ENCODE data around the gene EZH1.

EZH1 gene

DNA sequence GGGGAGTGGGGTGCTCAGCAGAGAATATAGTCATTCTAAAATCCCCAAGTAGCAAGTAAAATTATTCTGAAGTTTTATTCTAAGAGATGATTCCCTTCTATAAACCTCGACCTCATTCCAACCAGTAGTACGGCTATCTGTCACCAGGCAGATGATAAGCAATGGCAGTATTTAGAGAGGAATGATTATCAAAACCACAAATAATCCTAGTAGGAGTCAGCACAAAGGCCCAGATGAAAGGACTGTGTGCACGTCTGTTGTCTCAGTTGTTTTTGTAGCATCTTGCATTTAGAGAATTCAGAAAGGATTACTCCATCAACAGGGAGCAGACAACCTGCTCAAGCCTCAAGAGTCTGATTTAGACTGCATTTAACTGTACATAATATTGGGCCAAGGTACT lies 21.2 kb downstream of the EZH1 start:
- no peak for DNase-seq

DNA sequence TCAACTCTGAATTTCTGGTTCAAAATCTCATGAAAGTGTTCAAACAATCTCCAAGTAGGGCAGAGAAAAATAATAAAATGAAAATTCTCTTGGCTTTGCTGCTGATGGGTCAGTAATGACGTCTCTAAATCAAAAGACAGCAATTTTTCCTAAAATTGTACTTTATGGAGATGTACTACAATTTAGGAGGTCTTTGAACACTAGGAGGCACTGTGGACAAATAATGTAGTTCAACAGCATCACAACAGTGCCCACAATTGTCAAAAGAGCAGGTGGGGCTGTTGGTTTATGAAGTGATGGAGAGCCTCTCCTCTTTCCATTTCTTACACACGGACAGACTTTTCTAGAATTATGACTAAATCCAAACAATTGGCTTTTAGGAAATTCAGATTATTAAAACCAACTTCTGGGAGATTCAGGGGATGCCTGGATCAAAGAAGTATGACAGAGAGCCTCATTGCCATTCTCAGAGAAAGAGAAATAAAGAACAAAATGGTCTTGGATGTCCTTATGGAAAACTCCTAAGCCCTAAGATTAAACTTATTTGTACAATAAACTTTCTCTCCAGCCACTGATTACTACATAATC lies 23.8 kb downstream of the EZH1 start:
- peak in 13 of 58 donors; percentile 6 to 69 (median 13) for DNase-seq

DNA sequence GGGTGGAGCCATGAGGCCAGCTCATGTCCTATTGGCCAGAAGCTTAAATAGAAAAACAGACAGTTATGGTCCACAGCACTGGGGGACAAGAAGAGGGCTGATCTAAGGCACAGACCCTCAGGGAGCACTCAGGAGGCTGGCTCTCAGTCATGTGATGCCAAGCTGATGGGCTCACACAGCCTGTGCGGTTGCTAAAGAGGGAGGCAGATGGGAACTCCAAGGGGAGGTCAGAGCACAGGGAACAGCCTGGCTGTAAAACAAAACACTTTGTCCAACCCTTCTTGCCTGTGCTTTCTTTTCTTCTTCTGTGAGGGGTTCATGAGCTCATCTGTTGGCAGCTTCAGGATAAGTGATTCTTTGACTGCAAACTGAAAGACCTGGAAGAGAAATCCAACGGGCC lies 35.3 kb downstream of the EZH1 start:
- DNase-seq, result no peak

DNA sequence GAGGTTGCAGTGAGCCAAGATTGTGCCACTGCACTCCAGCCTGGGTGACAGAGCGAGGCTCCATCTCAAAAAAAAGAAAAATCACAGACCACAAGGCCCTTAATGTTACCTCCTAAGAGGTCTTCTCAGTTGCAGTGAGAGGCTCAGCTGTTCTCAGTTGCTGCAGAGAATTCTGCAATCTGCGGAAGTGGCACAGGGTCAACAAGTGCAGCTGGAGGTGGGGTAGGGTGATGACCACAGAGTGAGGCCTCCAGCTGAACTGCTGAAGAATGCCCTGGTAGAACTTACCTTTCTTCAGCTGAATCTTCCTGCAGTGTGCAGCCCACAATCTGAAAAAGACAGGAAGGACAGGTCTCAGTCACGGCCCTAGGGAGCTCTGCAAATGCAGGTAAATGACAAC lies 36.3 kb downstream of the EZH1 start:
- DNase-seq, result no peak

DNA sequence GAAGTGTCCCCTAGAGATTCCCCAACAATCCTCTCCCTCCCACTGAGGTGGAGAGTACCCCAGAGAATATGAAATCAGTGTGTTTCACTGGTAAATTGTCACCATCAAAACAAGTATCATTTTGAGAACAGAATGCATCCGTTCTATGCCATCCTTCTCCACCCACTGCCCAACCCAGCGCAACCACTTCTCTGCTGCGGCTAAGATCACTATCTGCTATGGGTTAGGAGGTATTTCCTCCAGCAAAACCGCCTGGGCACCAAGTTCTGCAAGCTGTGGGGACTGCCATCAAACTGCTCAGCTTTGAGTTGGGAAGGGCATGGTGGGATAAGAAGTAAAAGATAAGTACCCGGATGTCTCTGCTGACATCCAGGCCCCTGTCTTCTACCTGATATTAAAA lies 38.1 kb downstream of the EZH1 start:
- no peak for DNase-seq

DNA sequence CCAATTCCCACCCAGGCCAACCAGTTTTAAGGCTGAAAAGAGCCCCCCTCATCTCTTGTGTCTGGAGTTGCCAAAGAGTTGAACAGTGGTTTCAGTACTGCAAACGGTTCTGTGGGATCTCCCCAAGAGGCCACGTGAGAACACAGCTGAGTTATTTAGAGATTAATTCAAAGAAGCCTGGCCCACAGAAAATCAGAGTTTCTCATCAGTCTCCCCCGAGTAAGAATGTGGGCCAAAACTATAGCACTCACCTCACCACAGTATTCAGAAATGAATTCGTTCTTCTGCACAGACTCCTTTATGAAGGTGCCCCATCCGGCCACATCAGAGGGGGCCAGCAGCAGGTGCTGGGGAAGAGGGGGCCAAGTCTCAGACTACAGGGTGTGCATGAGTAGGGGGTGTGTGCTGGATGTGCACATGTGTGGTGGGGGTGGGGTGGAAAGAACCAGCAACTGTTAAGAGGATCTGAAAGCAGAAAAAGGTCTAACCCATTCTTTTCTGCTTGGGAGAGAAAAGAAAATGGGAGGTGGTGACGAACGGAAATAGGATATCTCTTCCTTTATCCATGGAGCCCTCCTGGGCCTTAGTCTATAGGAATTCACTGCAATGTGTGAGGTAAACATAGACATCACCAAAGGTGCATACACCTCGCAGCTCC lies 39.9 kb downstream of the EZH1 start:
- DNase-seq, result no peak

DNA sequence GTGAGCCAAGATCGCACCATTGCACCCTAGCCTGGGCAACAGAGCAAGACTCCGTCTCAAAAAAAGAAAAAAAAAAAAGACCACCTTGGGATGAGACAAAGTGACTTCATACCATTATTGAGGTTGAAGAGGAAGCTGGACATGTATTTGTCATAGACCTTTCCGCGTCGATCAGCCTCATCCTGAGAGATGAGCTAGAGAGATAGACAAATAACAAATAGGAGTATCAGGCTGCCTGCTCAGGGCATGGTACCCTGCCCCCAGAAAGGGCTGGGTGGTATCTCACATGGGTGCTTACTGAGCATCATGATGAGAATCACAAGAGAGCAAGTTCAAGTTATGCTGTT lies 40.4 kb downstream of the EZH1 start:
- no peak for DNase-seq

DNA sequence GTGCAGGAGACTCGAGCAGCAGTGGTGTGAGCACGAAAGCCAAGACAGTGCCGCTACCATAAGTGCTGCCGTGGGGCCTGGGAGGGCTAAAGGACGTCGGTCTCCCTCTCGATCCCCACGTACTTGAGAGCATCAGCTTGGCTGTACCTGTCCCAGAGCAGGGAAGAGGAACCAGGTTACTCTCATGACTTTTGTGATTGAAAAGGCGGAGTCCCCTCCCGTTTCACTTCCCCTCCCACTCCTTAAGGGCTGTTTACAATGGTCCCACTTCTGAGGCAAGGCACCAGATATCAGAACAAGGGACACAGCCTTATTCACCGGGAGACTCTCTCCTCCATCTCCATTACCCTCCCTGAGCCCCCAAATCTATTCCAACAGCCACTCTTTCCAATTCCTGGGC lies 42.4 kb downstream of the EZH1 start:
- DNase-seq, result no peak

DNA sequence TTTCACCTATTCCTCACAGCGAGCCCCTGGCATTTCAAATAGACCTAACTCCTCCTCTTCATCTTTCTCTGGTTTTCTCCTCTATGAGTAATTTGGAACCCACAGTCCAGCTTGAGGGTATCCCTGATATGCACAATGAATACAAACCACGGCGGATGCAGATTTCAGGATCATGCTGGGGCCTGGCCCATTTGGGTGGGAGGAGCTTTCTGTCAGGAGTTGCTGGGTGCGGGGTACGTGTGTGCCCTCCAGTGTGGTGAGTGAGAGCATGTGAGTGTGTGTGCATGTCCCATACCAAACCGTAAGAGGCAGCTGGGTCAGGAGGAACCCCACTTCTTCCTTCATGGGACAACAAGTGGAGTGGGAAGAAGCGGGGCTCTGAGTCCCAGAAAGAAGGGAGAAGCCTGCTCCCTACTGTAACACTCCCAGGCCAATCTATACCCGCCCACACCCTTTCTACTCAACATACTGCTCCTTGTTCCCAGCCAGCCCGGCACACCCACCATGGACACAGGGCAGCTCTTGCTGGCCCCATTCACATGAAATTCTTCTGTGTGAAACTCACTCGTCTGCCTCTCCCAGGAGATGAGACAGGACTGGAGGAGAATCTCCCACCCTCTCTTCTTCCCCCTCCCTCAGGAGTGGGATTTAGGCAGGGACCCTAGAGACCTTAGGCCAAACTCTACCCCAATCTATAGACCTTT lies 44.1 kb downstream of the EZH1 start:
- no peak for DNase-seq

DNA sequence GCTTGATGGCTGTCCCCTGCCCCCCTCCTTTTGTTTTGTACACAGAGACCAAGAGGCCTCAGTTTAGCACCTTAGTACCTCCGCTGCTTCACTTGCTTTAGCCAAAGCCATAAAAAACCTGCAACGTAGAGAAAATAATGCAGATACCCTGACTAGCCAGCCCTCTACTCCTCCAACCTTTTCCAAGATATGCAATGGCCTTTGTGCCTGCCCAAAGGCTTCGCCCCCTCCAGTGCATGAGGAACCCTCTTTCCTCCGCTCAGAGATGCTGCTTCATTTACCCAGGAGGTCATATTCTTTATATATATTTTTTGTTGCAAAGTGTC lies 45.5 kb downstream of the EZH1 start:
- DNase-seq, result no peak

DNA sequence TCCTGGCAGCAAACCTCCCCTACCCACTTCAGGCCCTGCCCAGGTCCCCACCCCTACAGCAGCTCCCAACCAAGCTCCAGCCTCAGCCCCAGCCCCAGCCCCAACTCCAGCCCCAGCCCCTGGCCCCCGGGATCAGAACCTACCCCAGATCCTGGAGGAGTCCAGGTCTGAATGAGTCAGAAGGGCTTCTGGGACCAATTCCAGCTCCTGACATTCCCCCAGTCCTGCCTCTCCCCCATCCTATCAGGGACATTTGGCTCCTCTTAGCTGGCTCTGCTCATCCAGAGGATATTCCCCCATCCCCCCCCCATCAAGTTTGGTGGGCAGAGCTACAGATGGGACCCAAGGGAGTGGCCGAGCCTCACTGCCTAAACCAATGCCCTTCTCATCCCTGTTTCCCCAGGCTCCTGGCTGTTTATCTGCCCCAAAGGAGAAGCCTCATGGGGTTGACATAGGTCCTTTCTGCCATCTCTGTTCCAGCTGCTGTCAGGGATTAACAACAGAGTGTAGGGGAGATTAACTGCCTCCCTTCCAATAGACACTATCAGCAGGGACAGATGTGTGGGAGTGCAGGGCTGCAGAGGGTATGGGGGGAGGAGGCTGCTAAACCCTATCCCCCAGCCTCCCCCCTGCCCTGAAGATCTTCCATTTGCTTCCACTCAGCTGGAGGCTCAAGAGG lies 46.0 kb downstream of the EZH1 start:
- DNase-seq, result peak in 2 of 58 donors; percentile 9

DNA sequence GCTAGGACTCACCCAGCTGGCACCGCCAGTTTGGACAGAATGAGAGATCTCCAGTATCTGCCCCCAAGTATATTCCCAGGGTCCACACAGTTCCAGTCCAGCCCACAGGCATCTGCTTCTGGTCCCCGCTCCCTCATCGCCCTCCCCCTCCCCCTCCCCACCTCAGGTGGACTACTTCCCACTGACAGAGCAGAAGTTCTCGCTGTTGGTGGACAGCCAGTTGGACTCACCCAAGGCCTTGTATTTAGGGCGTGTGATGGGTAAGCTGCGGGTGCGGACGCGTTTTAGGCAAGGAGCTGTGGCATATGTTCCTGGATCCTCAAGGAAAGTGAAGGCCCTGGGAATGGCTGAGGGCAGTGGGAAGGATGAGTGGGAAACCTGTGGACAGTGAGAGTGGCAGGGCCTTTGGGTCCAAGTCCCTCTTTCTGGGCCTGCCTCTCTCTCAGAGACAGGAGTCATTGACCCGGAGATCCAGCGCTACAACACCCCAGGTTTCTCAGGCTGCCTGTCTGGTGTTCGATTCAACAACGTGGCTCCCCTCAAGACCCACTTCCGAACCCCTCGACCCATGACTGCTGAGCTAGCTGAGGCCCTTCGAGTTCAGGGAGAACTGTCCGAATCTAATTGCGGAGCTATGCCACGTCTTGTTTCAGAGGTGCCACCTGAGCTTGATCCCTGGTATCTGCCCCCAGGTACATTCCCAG lies 47.6 kb downstream of the EZH1 start:
- no peak for DNase-seq

DNA sequence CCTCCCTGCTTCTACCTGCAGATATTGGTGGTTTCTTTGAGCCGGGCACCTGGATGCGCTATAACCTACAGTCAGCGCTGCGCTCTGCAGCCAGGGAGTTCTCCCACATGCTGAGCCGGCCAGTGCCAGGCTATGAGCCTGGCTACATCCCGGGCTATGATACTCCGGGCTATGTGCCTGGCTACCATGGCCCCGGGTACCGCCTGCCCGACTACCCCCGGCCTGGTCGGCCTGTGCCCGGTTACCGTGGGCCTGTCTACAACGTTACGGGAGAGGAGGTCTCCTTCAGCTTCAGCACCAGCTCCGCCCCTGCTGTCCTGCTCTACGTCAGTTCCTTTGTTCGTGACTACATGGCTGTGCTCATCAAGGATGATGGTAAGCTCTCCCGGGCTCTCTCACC lies 49.3 kb downstream of the EZH1 start:
- no peak for DNase-seq

DNA sequence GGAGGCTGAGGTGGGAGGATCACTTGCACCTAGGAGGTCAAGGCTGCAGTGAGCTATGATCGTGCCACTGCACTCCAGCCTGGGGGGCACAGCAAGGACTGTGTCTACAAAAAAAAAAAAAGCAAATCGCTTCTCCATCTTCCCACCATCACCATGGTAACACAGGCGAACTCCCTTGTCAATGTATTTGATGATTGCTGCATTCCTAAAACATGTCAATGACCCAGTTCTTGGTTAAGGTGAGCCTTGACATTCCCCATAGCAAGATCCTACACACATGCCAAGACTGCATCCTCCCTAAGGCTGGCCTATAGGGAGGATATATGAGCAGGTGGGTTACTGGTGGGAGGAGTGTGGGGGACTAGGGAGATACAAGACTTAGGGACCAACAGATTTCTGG lies 50.3 kb downstream of the EZH1 start:
- DNase-seq, result no peak

DNA sequence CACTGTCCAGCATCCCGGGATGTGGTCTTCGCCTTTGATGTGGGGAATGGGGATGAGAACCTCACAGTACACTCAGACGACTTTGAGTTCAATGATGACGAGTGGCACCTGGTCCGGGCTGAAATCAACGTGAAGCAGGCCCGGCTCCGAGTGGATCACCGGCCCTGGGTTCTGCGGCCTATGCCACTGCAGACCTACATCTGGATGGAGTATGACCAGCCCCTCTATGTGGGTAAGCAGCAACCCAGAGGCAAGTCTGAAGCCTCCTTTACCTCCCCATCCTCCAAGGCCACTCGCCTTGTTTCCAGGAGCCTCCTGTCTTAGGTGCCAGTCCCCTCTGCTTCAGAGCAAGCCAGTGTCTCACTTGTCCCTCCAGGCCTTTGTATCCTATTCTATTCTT lies 52.4 kb downstream of the EZH1 start:
- DNase-seq, result no peak

DNA sequence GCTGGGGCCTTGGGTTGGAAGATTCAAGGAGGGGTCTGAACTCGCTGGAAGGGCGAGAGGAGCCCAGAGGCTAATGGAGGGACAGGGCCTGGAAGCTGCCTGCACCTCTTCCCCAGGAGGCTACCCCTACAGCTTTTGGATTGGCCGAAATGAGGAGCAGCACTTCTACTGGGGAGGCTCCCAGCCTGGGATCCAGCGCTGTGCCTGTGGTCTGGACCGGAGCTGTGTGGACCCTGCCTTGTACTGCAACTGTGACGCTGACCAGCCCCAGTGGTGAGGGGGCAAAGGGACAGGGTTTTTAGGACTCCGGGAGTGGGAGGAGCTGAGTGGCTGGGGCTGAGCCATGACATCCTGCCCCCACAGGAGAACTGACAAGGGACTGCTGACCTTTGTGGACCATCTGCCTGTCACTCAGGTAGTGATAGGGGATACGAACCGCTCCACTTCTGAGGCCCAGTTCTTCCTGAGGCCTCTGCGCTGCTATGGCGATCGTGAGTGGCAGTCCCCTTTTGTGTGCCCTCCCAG lies 53.8 kb downstream of the EZH1 start:
- no peak for DNase-seq

DNA sequence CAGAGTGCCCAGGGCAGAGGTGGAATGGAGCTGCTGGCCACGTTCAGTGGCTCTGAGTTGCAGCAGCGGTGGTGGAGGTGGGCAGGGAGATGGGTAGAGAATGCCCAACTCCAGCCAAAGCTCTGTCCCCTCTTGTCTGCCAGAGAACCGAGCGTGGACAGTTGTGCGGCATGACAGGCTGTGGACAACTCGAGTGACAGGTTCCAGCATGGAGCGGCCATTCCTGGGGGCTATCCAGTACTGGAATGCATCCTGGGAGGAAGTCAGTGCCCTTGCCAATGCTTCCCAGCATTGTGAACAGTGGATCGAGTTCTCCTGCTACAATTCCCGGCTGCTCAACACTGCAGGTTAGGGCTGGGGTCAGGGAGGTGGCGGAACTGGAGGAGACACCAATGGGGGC lies 54.2 kb downstream of the EZH1 start:
- DNase-seq, result no peak

DNA sequence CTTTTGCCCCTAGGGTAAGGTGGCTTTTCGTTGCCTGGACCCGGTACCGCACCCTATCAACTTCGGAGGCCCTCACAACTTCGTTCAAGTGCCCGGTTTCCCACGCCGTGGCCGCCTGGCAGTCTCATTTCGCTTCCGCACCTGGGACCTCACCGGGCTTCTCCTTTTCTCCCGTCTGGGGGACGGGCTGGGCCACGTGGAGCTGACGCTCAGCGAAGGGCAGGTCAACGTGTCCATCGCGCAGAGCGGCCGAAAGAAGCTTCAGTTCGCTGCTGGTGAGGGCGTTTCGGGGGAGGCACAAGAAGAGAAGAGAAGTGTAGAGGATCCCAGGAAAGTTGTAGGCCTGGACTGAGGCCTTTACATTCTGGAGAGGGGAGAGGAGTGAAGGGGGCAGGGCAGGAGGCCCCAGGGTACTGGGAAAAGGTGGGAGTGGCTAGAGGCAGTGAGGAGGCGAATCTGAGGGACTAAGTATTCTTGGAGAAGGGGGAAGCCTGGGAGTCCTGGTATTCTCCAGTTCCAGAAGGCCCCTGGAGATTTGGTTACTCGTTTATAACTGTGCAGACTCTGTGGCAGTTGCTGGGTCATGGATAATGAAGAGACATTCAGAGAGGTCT lies 57.0 kb downstream of the EZH1 start:
- no peak for DNase-seq

DNA sequence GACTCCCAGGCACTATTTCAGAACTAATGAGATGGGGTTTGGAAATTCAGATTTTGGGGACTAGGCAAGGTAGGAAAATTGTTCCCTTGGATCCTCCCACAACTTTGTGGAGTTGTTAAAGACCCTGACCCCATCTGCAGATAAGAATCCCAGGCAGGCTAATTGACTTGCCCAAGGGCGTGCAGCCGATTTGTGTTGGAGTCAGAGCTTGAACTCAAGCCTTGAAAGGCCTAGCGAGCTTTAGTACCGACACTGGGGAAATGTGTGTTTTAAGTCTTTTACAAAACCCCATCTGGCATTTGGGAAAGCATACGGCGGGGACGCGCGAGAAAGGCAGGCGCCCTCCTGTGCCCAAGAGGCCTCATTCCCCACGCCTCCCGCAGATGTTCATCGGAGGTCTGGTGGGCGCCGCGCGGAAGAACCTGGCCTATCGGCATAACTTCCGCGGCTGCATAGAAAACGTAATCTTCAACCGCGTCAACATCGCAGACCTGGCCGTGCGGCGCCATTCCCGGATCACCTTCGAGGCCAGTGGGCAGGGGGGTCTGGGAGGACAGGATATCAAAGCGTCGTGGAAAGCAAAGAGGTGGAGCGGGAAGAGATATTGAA lies 58.2 kb downstream of the EZH1 start:
- DNase-seq, result no peak

DNA sequence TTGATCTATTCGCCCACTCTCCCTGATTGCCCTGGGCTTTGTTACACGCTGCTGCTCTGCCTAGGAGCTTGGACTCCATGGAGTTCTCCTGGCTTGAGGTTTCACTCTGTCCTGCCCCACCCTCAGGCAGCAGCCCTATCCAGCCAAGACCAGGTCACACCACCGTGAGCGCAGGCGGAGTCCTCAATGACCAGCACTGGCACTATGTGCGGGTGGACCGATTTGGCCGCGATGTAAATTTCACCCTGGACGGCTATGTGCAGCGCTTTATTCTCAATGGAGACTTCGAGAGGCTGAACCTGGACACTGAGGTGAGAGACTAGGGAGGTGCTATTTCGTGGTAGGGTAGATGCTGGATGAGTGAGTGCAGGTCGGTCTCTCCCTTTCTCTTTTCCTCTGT lies 59.0 kb downstream of the EZH1 start:
- no peak for DNase-seq
